ENCODE results near the gene FOSL1. TPM values are rescaled to one million over a fixed set of nuclear protein-coding genes. Genes with fewer than 3 reads are reported as not detected.
A peak's percentile ranks its signal among the peaks of the same experiment; 100 is the strongest.

FOSL1 gene
- total and polyA plus RNA-seq, 2 of the 13 experiments (the other 11 are each of a cell fraction or from before 2014, with no cell fraction given): 4.0 to 4.1 TPM

- no peak for TF ChIP-seq SMARCC2 (IDR thresholded peaks at IDR 0.05)
- TF ChIP-seq HHEX (CRISPR knock-in tag; IDR thresholded peaks at IDR 0.05): no peak
- TF ChIP-seq ZNF598 (CRISPR knock-in tag; IDR thresholded peaks at IDR 0.05; ENCODE audit: borderline replicate concordance): peak; percentile 60; the same call in 1 of the 2 replicates
- peak; percentile 52; the same call in 1 of the 2 replicates for TF ChIP-seq ATF2 (CRISPR knock-in tag; IDR thresholded peaks at IDR 0.05)
- TF ChIP-seq NFKBIZ (CRISPR knock-in tag; IDR thresholded peaks at IDR 0.05): no peak
- TF ChIP-seq MED1 (CRISPR knock-in tag; IDR thresholded peaks at IDR 0.05): peak; percentile 28; the same call in 1 of the 2 replicates
- peak; percentile 53; the same call in 1 of the 2 replicates for TF ChIP-seq ZBTB7B (CRISPR knock-in tag; IDR thresholded peaks at IDR 0.05)
- TF ChIP-seq ZBTB26 (CRISPR knock-in tag; IDR thresholded peaks at IDR 0.05; ENCODE audit: borderline replicate concordance): 0 out of 2 replicates have a peak, but pooled peaks have one; percentile 37
- TF ChIP-seq RARA (CRISPR knock-in tag; IDR thresholded peaks at IDR 0.05): peak; percentile 58; the same call in 1 of the 2 replicates
- peak; percentile 33; the same call in 1 of the 2 replicates for TF ChIP-seq PCBP1 (IDR thresholded peaks at IDR 0.05; ENCODE audit: borderline replicate concordance, low read depth, low read length)
- peak; percentile 95 for TF ChIP-seq POLR2G (IDR thresholded peaks at IDR 0.05; ENCODE audit: low read depth, low read length)
- TF ChIP-seq STAG1 (CRISPR knock-in tag; IDR thresholded peaks at IDR 0.05): 0 out of 2 replicates have a peak, but pooled peaks have one; percentile 7
- peak in 1 of 2 experiments; percentile 88; a peak in 2 of 4 replicates for TF ChIP-seq POLR2A (IDR thresholded peaks at IDR 0.05; ENCODE audit: insufficient read depth in 1 of 2, low read depth in 2 of 2, low read length in 2 of 2)
- no peak for TF ChIP-seq RAD51 (IDR thresholded peaks at IDR 0.05; ENCODE audit: borderline replicate concordance)
- peak; percentile 64 for TF ChIP-seq XRCC5 (optimal IDR thresholded peaks at IDR 0.05; ENCODE audit: low read length)
- TF ChIP-seq ZNF180 (CRISPR knock-in tag; IDR thresholded peaks at IDR 0.05; ENCODE audit: borderline replicate concordance, low read depth): no peak
- 0 out of 2 replicates have a peak, but pooled peaks have one; percentile 35 for TF ChIP-seq ZNF713 (CRISPR knock-in tag; IDR thresholded peaks at IDR 0.05)
- TF ChIP-seq THAP11 (CRISPR knock-in tag; IDR thresholded peaks at IDR 0.05): peak; percentile 69
- peak; percentile 32; the same call in 1 of the 2 replicates for TF ChIP-seq ZNF747 (CRISPR knock-in tag; IDR thresholded peaks at IDR 0.05; ENCODE audit: borderline replicate concordance)
- TF ChIP-seq ZNF30 (CRISPR knock-in tag; IDR thresholded peaks at IDR 0.05): no peak
- TF ChIP-seq SSRP1 (CRISPR knock-in tag; IDR thresholded peaks at IDR 0.05): no peak
- TF ChIP-seq ZNF512B (CRISPR knock-in tag; IDR thresholded peaks at IDR 0.05; ENCODE audit: borderline replicate concordance): no peak
- TF ChIP-seq PLSCR1 (CRISPR knock-in tag; IDR thresholded peaks at IDR 0.05; ENCODE audit: borderline replicate concordance): no peak
- no peak for TF ChIP-seq ZBTB8A (CRISPR knock-in tag; IDR thresholded peaks at IDR 0.05; ENCODE audit: borderline replicate concordance, low read depth)
Observed at GRCh38 chr11:65900125-65900898, at the start of gene FOSL1 (continued).
